Measurements from ENCODE around the gene CCDC122. TPM values are rescaled to one million over a fixed set of nuclear protein-coding genes. Genes with fewer than 3 reads are reported as not detected.
"Not testable (repeated sequence)": the region's sequence is repeated elsewhere in the genome, so short reads cannot be mapped to it uniquely, and the experiment has no call there.

CCDC122 gene
- total RNA-seq, 4 donors from 2014 or later, result 0.16 to 1.7 (median 1.1) TPM; not detected in 1

- in situ Hi-C loops (cut with MboI; ENCODE audit: low sequenced_read_pairs in 4 of 4), result no loop called here
- ATAC-seq, result no peak
- Histone ChIP-seq H3K9me3 (no peaks in the 10 kb centered on the region), H3K4me3 (no peak overlapping the region), H3K27ac (no peak overlapping the region), H3K4me1 (no peaks in the 10 kb centered on the region), H3K27me3 (no peaks in the 10 kb centered on the region), H3K36me3 (no peaks in the 10 kb centered on the region)
- intact Hi-C loops (cut with DNase I; ENCODE audit: low total_unique reads), result no loop called here
- TF ChIP-seq CTCF (IDR thresholded peaks at IDR 0.05 in 4 of 5, conservative IDR thresholded peaks at IDR 0.05 in 1 of 5) (no peak), POLR2A (IDR thresholded peaks at IDR 0.05) (no peak)
- no peak for DNase-seq
Observed at GRCh38 chr13:43831088-43831487, 48.5 kb downstream of the CCDC122 start.

DNA sequence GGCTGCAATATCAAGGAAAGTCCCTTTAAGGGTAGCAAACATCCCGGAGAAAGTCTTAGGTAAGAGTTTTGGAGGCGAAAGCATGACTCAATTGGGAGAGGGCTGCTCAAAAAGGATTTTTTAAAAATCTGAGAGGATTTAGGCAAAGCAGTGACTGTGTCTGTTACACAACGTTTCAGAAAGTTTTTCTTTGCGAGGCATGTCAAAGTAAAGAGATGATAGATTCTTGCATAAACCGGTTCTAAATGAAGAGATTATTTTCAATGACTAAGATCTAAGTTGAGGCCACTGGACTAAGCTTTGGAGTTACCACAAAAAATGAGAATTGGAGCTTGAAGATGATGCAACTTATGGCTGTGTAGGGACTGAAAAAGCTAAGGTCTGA, 49.1 kb downstream of the CCDC122 start:
- H3K36me3 ChIP-seq, result no peaks in the 10 kb centered on the region
- no peaks in the 10 kb centered on the region for H3K27me3 ChIP-seq
- H3K9me3 ChIP-seq, result no peaks in the 10 kb centered on the region
- DNase-seq (no peak), ATAC-seq (no peak)
- H3K27ac ChIP-seq, result no peak overlapping the region
- H3K4me3 ChIP-seq, result no peak overlapping the region
- TF ChIP-seq POLR2A (IDR thresholded peaks at IDR 0.05) (no peak), CTCF (IDR thresholded peaks at IDR 0.05 in 4 of 5, conservative IDR thresholded peaks at IDR 0.05 in 1 of 5) (no peak)
- in situ Hi-C loops (cut with MboI; ENCODE audit: low sequenced_read_pairs in 4 of 4) (no loop called here), intact Hi-C loops (cut with DNase I; ENCODE audit: low total_unique reads) (no loop called here)
- no peaks in the 10 kb centered on the region for H3K4me1 ChIP-seq

DNA sequence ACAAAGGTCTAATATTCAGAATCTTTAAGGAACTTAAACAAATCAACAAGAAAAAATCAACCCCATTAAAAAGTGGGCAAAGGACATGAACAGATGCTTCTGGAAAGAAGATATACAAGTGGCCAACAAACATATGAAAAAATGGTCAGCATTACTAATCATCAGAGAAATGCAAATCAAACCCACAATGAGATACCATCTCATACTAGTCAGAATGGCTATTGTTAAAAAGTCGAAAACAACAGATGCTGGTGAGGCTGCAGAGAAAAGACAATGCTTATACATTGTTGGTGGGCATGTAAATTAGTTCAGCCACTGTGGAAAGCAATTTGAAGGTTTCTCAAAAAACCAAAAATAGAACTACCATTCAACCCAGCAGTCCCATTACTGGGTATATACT, 54.9 kb downstream of the CCDC122 start:
- ATAC-seq; H3K9me3 ChIP-seq; DNase-seq; intact Hi-C loops (cut with DNase I; ENCODE audit: low total_unique reads); H3K27me3 ChIP-seq; H3K4me1 ChIP-seq; H3K4me3 ChIP-seq; H3K27ac ChIP-seq; H3K36me3 ChIP-seq: not testable (repeated sequence)
- in situ Hi-C loops (cut with MboI; ENCODE audit: low sequenced_read_pairs in 4 of 4), result loop anchor here (25.0 kb wide), 3 partner anchors 637 to 1237 kb away; no protein-coding TSS in a partner anchor

DNA sequence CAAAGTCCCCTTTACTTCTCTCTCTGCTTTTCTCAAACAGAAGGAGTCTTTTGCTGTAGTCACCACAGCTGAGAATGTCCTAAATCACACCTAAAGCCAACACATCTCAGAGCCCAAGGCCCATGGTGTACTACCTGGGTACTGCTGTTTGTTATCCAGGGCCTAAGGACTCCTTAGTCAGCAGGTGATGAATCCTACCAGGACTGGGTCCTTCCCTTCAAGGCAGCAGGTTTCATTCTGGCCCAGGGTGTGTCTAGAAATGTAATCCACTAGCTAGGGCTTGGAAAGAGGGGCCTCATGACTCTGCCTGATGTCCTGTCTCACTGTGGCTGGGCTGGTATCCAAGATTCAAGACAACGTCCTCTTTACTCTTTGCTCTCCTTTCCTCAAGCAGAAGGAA, 56.6 kb downstream of the CCDC122 start:
- Histone ChIP-seq H3K36me3 (no peaks in the 10 kb centered on the region), H3K27ac (no peak overlapping the region), H3K4me1 (no peaks in the 10 kb centered on the region), H3K9me3 (no peaks in the 10 kb centered on the region), H3K27me3 (no peaks in the 10 kb centered on the region), H3K4me3 (no peak overlapping the region)
- TF ChIP-seq POLR2A (IDR thresholded peaks at IDR 0.05) (no peak), CTCF (IDR thresholded peaks at IDR 0.05 in 4 of 5, conservative IDR thresholded peaks at IDR 0.05 in 1 of 5) (no peak)
- DNase-seq (no peak), ATAC-seq (no peak)
- in situ Hi-C loops (cut with MboI; ENCODE audit: low sequenced_read_pairs in 4 of 4), result loop anchor here (25.0 kb wide), 3 partner anchors 636 to 1236 kb away; no protein-coding TSS in a partner anchor
- intact Hi-C loops (cut with DNase I; ENCODE audit: low total_unique reads), result no loop called here

DNA sequence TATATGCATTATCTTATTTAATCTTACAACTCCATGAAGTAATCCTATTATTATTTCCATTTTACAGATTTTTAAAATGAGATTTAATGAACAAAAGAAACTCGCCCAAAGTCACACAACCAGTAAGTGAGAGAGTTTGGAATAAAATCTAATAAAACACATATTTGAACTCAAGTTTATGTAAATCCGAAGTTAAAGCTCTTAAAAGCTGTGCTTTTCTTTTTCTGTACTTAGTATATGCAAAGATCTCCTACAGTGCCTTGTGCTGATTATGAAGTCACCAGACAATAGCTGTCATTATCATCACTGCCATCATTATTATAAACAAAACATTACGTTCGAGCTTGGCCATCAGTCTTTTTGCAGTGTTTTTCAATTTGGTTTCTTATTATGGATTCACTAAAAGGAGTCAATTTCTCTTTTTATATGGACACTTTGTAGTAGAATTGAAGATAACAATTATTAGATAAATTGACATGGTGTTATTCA, 63.1 kb downstream of the CCDC122 start:
- H3K4me1 ChIP-seq, result no peaks in the 10 kb centered on the region
- DNase-seq, result no peak
- H3K4me3 ChIP-seq, result no peak overlapping the region
- in situ Hi-C loops (cut with MboI; ENCODE audit: low sequenced_read_pairs in 4 of 4), result loop anchor here (25.0 kb wide), 3 partner anchors 629 to 1229 kb away; no protein-coding TSS in a partner anchor
- intact Hi-C loops (cut with DNase I; ENCODE audit: low total_unique reads), result no loop called here
- H3K36me3 ChIP-seq, result no peaks in the 10 kb centered on the region
- no peaks in the 10 kb centered on the region for H3K9me3 ChIP-seq
- TF ChIP-seq POLR2A (IDR thresholded peaks at IDR 0.05) (no peak), CTCF (IDR thresholded peaks at IDR 0.05 in 4 of 5, conservative IDR thresholded peaks at IDR 0.05 in 1 of 5) (no peak)
- H3K27me3 ChIP-seq, result no peaks in the 10 kb centered on the region
- no peak for ATAC-seq
- H3K27ac ChIP-seq, result no peak overlapping the region

Measured in gastrocnemius medialis (tissue), 4 donors.